ENCODE measurements around the gene DYRK2. TPM values are rescaled to one million over a fixed set of nuclear protein-coding genes. Genes with fewer than 3 reads are reported as not detected.

The DYRK2 gene
- total and polyA plus RNA-seq, 12 donors = 2.8 to 22.4 (median 14.1) TPM

DNA sequence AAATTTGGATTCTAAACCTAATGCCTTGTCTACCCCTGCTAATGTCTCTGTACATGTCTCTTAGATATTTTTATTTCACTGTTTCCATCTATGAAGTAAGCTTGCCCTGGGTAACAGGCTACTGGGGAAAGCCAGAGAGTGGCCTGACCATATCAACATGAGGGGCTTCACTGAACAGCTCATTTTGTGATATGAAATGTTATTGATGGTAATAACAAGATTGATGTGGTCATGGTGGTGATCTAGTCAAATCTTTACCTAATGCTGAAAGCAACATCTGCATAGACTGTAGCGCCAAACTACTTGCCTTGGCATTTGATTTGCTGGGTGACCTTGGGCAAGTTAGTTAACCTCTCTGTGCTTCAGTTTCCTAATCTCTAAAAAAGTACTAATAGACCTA lies 9.9 kb upstream of the DYRK2 start:
- intact Hi-C loops (cut with DNase I) = no loop called here
- TF ChIP-seq, protein P1, sequence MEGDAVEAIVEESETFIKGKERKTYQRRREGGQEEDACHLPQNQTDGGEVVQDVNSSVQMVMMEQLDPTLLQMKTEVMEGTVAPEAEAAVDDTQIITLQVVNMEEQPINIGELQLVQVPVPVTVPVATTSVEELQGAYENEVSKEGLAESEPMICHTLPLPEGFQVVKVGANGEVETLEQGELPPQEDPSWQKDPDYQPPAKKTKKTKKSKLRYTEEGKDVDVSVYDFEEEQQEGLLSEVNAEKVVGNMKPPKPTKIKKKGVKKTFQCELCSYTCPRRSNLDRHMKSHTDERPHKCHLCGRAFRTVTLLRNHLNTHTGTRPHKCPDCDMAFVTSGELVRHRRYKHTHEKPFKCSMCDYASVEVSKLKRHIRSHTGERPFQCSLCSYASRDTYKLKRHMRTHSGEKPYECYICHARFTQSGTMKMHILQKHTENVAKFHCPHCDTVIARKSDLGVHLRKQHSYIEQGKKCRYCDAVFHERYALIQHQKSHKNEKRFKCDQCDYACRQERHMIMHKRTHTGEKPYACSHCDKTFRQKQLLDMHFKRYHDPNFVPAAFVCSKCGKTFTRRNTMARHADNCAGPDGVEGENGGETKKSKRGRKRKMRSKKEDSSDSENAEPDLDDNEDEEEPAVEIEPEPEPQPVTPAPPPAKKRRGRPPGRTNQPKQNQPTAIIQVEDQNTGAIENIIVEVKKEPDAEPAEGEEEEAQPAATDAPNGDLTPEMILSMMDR (IDR thresholded peaks at IDR 0.05) = no peak
- no peak for TF ChIP-seq POLR2A (IDR thresholded peaks at IDR 0.05)
- WGBS, 4 donors = 63 to 86% (median 71%) methylated on average over 1 of the region's 1 CpG
- no peak overlapping the region for H3K4me3 ChIP-seq
- DNase-seq = no peak
- no peaks in the 10 kb centered on the region for H3K27me3 ChIP-seq
- no peaks in the 10 kb centered on the region for H3K36me3 ChIP-seq (replicated peaks in 1 of 2)
- H3K27ac ChIP-seq = no peak overlapping the region
- H3K9me3 ChIP-seq (replicated peaks in 1 of 3) = no peaks in the 10 kb centered on the region
- no peaks in the 10 kb centered on the region for H3K4me1 ChIP-seq (replicated peaks in 1 of 2)

DNA sequence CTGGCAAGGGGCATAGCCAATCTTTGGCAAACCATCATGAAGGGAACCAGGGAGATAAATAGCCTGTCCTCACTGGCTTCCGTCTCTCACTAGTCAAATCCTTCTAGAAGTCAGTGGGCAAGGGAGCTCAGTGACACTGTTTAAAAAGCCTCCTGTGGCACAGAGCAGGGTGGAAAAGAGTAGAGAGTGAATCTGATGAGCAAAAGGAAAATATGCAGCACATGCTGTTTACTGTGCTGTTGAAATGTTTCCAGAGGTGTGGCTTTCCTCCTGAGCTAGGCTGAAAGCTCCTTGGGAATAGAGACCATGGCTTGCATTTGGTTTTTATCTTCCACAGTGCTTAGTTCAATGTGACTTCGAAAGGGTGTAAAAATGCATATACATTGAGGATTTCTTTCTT lies 7.7 kb upstream of the DYRK2 start:
- 71 to 91% (median 79%) methylated on average over 2 of the region's 2 CpGs for WGBS, 4 donors
- intact Hi-C loops (cut with DNase I) = loop anchor here in 1 of 2 donors (10.0 kb wide), 1 partner anchor 196 kb away; no protein-coding TSS in a partner anchor
- TF ChIP-seq, protein P1 (IDR thresholded peaks at IDR 0.05) = no peak
- no peak for TF ChIP-seq POLR2A (IDR thresholded peaks at IDR 0.05)
- H3K4me3 ChIP-seq = no peak overlapping the region
- H3K27ac ChIP-seq = no peak overlapping the region
- no peaks in the 10 kb centered on the region for H3K27me3 ChIP-seq
- no peaks in the 10 kb centered on the region for H3K4me1 ChIP-seq (replicated peaks in 1 of 2)
- no peak for DNase-seq
- no peaks in the 10 kb centered on the region for H3K36me3 ChIP-seq (replicated peaks in 1 of 2)
- H3K9me3 ChIP-seq (replicated peaks in 1 of 3) = no peaks in the 10 kb centered on the region

DNA sequence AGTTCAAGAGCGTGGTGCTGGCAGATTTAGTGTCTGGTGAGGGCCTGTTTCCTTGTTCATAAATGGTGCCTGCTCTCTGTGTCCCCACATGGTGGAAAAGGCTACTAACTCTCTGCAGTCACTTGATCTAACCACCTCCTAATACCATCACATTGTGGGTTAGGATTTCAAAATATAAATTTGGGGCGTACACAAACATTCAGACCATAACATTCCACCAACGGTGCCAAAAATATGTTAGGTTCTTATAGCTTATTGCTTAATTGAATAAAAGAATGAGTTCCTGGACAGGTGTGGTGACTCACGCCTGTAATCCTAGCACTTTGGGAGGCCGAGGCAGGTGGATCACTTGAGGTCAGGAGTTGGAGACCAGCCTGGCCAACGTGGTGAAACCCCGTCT lies 3.4 kb upstream of the DYRK2 start:
- no peak for DNase-seq
- Histone ChIP-seq H3K36me3 (replicated peaks in 1 of 2) (no peaks in the 10 kb centered on the region), H3K4me3 (no peak overlapping the region), H3K9me3 (replicated peaks in 1 of 3) (no peaks in the 10 kb centered on the region), H3K27me3 (no peaks in the 10 kb centered on the region), H3K4me1 (replicated peaks in 1 of 2) (peaks cover under 1 to 5% of the 10 kb centered on the region in 2 donors), H3K27ac (no peak overlapping the region)
- 91 to 97% (median 95%) methylated on average over 7 of the region's 7 CpGs for WGBS, 4 donors
- TF ChIP-seq, protein P1 (IDR thresholded peaks at IDR 0.05) = no peak
- TF ChIP-seq POLR2A (IDR thresholded peaks at IDR 0.05) = no peak
- intact Hi-C loops (cut with DNase I) = loop anchor here in 1 of 2 donors (10.0 kb wide), 1 partner anchor 200 kb away; no protein-coding TSS in a partner anchor

DNA sequence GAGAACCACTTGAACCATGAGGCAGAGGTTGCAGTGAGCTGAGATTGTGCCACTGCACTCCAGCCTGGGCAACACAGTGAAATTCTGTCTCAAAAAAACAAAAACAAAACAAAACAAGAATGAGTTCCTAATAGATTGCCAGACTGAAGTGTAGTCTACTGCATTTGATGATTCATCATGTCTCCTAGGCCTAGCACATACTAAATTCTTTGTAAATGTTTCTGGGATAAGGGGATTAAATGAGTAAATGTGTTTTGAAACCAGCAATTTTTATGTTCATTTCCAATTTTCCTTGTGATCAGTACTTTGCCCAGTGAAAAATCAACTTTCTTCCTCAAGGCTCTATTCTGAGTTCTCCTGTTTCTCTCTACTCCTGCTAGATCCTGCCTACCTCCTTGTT lies 2.9 kb upstream of the DYRK2 start:
- intact Hi-C loops (cut with DNase I) = loop anchor here in 1 of 2 donors (10.0 kb wide), 1 partner anchor 201 kb away; no protein-coding TSS in a partner anchor
- Histone ChIP-seq H3K27me3 (no peaks in the 10 kb centered on the region), H3K4me1 (replicated peaks in 1 of 2) (peaks cover 5 to 9% of the 10 kb centered on the region in 2 donors), H3K9me3 (replicated peaks in 1 of 3) (no peaks in the 10 kb centered on the region), H3K27ac (no peak overlapping the region), H3K4me3 (no peak overlapping the region), H3K36me3 (replicated peaks in 1 of 2) (no peaks in the 10 kb centered on the region)
- no peak for DNase-seq
- TF ChIP-seq POLR2A (IDR thresholded peaks at IDR 0.05) = no peak
- TF ChIP-seq, protein P1 (IDR thresholded peaks at IDR 0.05) = no peak

Data from adrenal gland (tissue), 12 donors.